EL (cell line): ENCODE data around the gene GPR18.
"Not testable (repeated sequence)": the region's sequence is repeated elsewhere in the genome, so short reads cannot be mapped to it uniquely, and the experiment has no call there.

Experiments used
- DNase-seq: peaks from one replicate; pipeline ENCODE4 v3.0.0-alpha.2; 2016

GPR18 gene

DNA sequence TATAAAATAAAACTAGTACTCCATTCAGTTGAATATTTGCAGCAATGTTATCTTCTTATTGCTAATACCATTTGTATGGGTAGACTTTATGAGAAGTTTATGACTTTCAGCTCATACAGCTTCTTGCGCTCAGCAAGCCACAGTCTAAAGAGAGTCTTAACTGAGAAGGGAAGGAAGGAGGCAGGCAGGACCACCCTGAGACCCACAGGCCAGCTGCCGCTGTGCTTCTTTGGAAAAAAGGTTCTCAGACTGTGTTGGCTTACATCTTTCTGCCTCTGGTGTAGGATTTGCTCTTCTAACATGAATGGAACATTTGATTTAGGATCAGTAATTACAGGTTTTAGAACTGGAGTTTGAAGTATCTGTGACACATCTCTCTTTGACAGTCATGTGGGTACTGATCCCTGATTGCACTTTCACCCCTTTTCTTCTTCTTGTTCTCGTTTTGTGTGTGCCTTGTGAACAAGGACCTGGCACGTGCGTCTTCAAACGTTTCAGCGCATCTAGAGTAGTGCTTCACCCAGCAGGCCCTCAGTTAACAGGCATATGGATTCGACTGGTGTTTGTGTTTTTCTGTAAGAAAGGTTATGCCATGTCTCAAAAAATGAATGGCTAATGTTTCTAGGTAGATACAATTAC is 7.1 kb upstream of the GPR18 start:
- DNase-seq: no peak

DNA sequence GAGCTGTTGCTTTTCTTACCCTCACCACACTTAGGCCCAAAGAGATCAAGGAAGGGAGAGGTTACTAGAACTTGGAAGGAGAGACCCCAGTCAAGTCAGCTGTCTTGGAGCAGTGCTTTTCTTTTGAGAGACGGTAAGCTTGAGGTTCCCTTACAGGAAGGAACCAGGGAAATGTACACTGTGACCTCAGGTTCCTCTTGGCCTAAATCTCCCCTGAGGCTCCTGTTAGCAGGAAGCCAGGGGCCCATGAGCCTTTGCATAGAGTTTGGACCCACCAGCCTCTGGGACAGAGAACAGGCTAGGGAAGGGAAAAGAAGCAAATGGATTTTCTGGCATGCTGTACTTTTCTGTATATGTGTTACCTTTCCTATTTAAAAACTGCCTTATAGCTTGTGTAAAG is 5.9 kb upstream of the GPR18 start:
- no peak for DNase-seq

DNA sequence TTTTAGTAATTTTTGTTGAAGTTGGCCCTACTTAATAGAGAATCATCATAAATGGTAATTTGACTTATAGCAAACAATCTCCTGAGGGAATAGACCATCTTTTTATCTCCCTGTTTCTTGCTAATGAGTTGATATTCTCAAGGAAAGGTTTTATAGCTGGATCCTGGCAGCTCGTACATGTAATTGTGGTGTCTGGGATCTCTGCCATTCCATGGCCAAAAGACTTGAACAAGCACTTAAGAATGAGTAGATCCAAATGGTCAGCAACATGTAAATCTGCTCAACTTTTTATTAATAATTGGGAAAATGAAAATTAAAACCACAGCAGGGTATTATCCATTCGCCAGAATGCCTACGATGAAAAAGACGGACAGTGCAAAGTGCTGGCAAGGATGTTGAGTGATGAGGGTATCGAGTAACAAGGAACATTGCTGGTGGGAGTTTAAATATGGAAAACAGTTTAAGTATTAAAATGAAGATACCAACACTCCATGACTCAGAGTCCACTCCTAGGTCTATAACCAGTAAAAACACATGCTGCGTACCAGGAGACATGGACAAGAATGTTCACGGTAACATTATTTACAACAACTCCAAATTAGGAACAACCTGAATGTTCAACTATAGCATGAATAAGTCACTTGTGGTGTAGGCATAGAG is 5.1 kb upstream of the GPR18 start:
- no peak for DNase-seq

DNA sequence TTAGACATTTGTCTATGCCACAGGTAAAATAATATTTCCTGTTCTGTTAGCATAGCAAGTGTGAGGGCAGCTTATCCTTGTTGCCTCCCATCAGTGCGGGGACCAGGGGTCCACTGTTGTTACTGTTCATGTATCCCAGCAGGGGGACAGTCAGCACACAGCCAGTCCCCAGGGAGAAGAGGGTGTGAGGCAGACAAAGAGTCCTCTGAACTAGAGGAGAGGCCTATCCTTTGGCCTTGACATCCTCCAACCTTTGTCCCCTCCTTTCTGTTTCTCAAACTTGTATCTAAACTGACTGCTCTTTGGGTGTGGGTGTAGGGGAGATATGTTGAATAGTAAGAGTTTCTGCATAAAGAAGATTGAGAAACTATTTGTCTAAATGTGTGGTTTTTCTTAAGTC is 2.9 kb upstream of the GPR18 start:
- DNase-seq: no peak

DNA sequence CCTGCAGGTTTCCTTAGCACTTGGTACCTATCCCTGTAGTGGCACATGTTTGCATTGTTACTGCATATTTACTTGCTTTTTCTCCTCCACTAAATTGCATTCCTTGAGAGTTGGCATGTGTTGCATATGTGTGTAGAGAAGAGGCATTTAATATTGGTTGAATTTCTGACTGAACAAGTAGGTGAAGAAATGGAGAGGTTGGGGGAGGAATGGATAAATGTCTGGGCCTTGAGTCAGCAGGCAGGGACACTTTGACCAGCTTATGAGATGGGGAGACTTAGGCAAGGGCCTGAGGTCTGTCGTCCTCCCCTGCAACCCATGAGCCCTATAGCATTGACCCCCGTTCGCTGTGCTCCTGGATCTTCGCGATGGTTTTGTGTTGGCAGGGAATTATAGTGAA is 2.0 kb upstream of the GPR18 start:
- no peak for DNase-seq

DNA sequence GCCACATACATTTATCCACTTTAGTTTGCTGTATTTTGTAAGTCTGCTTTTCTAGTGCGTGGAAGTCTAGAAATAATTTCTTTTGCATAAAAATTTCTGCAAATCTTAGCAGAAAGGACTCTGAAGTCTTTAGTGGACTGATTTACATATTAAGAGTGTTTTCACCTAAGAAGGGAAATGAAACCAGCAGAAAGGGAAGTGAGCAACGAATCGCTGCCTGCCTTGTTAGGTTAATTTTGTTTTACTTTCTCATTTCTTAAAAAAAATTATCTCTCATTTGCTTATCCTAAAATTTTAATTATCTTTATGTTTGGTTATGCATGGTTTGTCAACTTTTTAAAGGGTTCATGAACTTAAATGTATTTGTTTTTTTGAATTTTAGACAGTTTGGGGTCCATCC is 767 bp upstream of the GPR18 start:
- no peak for DNase-seq

DNA sequence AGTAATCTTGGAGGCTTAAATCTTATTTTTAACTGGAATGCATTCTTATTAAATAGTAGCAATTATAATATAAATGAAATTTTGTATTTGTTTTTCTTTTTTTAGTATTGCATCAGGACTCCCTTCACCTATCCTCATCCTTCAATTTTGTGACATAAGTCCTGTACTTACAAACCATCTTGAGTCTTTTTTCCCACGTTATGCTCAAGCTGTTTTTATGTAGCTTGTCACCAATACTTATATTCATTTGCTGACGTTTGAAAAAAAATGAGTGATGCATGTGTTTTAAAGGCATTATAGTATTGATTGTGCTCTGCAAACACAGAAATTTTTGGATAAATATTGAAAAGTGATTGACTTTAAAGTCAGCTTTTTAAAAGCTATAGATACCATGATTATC is 888 bp downstream of the GPR18 start:
- no peak for DNase-seq

DNA sequence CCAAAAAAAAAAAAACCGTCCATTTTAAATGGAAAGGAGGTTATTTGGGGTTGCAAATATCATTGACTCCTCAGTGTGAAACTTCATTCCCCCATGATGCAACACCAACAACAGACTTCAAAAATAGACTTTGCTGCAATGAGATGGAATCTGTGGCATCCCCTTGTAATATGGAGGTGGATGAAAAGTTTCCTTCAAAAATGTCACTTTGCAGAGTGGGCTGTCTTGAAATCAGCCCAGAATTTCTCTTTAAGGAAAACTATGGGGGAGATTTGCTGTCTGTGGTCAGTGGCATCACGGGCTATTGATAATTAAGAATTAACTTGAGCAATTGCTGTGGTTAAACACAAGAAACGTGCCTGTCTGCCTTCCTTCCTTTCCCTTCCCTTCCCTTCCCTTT is 1.5 kb downstream of the GPR18 start:
- peak; percentile 4 for DNase-seq

DNA sequence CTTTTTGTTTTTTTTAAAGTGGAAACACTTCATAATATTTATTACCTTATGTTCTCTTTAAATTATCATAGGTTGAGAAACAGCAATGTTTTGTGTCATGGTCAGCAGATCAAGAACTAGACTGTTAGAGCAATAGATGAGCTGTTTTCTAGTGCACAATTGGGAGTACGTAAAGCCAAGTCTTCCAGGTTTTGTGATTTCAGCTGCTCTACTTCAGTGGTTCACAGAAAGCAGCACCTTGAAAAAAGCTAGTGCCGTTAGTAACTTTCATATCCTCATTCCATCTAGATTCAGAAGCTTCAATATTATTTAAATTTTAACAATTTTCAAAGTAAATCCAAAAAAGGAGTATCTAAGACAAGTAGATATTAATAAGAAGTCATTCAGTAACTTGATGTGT is 1.9 kb downstream of the GPR18 start:
- DNase-seq: no peak

DNA sequence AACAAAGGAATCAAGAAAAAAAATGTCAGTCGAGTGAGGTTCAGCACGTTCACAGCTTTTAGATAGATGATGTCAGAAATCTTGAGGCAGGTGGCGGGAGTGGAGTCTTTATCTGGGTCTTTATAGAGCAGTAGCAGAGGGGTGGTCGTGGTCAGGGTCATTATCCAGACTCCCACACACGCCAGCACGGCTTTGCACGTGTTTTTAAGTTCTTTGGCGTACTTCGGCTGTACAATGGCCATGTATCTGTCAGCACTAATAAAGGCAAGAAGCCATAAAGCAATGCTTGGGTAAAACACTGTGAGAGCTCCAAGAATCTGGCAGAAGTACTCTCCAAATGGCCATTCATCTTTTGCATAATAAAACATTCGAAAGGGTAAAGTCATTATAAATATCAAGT is 2.9 kb downstream of the GPR18 start:
- DNase-seq: no peak

DNA sequence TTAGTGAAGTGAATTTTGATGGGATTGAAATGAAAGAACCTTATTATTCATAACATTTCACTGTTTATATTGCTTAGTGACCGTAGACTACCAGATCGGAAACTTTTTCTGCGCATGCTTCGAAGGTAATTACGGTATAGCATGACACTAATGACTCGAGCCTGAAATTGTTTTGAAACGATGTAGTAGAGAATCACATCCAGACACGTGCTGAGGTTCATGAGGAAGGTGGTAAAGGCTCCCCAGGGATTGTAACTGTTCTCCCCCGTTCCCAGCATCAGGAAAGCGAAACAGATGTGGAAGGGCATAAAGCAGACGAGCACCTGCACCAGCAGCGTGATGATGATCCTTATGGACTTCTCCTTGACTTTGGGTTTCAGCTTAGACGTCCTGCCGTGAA is 3.3 kb downstream of the GPR18 start:
- DNase-seq: no peak

DNA sequence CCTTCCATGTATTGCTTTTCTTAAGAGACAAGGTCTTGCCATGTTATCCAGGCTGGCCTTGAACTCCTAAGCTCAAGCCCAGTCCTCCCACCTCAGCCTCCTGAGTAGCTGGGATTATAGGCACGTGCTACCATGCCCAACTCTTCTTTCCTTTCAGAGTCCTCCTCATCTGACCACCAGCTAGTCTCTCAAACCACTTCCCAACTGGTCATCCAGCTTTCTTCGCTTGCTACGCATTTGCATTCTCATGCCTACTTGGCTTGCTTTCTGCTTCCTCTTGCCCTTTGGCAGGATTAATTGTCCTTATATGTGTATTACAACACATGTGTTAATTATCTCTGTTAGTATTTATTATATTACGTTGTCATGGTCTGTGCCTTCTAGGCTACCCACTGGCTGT is 6.3 kb downstream of the GPR18 start:
- DNase-seq: no peak

DNA sequence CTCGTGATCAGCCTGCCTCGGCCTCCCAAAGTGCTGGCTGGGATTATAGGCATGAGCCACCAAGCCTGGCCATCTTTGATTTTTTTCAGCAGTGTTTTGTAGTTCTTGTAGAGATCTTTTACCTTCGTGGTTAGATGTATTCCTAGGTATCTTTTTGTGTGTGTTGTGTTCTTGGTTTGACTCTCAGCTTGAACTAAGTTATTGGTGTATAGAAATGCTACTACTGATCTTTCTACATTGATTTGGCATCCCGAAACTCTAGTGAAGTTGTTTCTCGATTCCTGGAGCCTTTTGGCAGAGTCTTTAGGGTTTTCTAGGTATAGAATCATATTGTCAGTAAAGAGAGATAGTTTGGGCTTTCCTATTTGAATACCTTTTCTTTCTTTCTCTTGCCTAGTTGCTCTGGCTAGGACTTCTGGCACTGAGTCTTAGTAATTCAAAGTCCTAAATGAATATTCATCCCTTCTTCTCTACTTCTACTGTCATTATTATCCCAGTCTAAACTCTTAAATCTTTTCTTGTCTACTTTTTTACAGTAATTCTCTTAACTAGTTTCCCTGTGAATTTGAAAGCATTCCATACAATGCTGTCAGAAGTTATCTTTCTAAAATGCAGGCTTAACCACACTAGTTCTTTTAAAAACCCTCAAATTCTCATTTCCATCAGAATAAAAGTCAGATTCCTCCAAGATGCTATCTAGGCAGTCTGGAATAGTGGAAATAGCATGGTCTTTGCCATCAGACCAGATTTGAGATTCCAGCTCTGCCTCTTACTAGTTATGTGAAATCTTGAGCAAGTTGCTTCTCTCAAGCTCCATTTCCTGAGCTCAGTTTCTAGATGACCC is 7.0 kb downstream of the GPR18 start:
- DNase-seq: no peak

DNA sequence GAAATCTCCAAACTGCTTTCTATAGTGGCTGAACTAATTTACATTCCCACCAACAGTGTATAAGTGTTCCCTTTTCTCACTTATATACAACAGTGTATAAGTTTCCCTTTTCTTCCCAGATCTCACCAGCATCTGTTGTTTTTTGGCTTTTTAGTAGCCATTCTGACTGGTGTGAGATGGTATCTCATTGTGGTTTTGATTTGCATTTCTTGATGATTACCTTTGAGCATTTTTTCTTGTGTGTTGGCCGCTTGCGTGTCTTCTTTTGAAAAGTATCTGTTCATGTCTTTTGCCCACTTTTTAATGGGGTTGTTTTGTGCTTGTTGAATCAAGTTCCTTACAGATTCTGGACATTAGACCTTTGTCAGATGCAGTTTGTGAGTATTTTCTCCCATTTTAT is 8.6 kb downstream of the GPR18 start:
- not testable (repeated sequence) for DNase-seq

DNA sequence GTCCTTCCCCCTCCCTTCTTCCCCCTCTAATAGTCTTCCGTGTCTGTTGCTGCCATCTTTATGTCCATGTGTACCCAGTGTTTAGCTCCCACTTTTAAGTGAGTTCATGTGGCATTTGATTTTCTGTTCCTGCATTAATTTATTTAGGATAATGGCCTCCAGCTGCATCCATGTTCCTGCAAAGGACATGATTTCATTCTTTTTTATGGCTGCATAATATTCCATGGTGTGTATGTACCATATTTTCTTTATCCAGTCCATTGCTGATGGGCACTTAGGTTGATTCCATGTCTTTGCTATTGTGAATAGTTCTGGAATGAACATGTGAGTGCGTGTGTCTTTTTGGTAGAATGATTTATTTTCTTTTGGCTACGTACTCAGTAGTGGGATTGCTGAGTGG is 9.0 kb downstream of the GPR18 start:
- DNase-seq: not testable (repeated sequence)

DNA sequence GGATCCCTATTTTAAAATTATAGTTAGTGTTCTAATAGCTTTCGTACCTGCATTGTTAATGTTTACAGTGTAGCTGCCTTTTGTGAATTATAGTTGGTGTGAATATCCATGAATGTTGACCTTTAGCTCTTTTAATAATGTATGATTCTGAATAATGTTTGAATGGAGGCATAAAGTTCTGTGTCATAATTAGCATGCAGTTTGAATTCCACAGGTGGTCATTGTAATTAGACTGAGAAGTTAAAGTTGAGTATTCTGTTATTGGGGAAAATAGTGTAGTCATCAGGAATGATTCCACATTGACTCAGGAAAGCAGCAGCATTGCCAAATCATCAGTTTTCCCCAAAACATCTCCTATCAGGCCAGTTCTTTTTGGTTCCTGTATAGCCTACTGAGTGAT is 12.1 kb downstream of the GPR18 start:
- no peak for DNase-seq

DNA sequence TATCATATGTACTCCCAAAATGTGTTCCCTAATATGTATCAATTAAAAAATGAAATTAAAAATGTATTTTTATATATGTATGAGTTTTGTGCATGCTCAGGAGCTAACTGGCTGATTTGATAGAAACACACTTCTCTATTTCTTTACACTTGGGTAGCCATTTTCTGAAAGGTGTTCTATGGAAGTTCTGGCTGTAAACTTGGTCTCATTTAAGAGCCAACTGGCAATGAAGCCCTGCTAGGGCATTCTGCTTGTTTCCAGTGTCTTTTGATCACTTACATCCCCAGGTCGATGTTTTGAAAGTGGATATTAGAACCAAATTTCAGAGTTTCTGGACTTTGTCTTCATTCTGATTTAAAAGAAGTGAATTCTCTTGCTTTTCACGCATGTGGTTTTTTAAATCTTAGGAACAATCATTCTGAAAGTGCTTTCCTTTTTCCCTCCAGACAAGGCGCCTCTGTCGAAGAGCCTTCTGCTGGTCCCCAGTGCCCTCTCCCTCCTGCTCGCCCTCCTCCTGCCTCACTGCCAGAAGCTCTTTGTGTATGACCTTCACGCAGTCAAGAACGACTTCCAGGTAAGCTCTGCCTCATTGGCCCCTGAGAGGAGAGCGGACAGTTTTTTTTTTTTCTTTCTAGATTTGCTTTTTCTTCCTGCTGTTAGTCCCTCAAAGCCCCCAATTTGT is 20.1 kb downstream of the GPR18 start:
- DNase-seq: no peak

DNA sequence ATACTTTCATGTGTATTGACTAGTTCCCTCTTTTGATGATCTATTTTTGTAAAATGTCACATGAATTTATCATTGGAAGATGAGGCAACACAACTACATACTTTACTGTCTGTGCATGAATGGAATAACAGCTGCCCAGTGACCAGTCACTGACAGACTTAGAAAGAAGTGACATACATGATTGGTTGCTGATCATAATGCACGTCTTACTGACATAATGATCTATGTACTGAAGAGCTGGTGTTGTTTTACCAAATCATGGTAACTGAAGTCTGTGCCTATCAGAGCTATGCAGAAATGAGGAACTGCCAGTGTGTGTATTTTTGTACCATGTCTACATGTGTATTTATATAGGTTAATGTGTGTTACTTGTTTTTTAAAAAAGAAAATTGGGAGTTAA is 26.5 kb downstream of the GPR18 start:
- no peak for DNase-seq

DNA sequence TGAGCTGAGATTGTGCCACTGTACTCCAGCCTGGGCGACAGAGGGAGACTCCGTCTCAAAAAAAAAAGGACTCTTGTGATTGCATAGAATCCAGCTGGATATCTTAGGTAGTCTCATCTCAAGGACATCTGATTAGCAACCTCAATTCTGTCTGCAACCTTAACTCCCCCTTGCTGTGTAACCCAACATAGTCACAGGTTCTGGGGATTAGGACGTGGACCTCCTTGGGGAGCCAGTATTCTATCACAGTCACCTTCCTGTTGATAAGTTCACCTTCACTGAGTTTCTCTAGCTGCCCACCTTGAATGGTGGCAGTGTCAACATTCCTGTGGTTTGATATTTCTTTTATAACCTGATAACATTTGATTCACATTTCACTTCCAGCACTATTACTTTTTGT is 27.2 kb downstream of the GPR18 start:
- DNase-seq: no peak

DNA sequence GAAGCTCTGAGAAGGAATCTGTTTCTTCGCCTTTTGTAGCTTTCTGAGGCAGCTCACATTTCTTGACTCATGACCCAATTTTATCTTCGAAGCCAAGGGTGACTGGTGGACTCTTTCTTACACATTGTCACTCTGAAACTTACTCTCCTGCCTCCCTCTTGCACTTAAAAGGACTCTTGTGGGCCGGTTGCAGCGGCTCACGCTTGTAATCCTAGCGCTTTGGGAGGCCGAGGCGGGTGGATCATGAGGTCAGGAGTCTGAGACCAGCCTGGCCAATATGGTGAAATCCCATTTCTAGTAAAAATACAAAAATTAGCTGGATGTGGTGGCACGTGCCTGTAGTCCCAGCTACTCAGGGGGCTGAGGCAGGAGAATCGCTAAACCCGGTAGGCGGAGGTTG is 27.6 kb downstream of the GPR18 start:
- DNase-seq: not testable (repeated sequence)

DNA sequence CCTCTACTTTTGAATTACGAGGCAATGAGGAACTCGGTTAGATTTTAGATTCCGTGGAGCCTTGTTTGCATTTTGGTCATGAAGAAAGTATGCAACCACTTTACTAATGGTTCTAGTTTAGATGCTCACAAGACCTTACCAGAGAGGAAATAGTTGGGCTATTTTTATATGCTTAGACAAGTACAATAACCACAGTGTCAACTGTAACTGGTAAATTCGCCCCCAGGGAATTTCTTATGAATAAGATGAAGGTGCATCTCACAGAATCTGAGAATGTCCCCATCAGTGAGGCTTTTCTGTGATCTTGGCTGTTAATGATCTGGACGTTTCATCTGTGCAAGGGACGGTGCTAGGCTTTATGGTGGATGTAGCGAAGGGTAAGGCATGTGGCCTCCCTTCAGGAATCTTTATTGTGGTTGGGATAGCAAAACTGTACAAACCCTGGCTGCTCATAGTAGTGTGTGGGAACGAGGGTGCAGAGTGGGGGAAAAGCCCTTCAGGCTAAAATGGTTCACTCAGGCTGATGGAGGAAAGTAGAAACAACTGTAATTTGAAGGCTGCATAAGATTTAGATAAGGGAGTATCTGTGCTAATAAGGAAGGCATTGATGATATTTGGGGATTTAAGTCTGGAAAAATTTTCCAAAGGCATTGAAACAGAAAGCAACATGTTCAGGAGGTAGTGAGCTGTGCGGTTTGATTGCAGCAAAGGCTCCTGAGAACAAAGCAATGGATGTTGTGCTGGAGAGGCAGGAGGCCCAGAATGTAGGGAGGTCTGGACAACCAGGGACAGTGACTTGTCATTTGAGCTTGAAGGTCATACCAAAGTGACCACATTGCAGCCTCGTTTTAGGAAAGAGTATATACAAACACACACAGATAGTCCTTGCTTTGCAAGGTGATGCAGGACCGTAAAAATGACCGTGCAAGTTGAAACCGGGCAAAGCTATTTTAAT is 29.2 kb downstream of the GPR18 start:
- DNase-seq: peak; percentile 87

DNA sequence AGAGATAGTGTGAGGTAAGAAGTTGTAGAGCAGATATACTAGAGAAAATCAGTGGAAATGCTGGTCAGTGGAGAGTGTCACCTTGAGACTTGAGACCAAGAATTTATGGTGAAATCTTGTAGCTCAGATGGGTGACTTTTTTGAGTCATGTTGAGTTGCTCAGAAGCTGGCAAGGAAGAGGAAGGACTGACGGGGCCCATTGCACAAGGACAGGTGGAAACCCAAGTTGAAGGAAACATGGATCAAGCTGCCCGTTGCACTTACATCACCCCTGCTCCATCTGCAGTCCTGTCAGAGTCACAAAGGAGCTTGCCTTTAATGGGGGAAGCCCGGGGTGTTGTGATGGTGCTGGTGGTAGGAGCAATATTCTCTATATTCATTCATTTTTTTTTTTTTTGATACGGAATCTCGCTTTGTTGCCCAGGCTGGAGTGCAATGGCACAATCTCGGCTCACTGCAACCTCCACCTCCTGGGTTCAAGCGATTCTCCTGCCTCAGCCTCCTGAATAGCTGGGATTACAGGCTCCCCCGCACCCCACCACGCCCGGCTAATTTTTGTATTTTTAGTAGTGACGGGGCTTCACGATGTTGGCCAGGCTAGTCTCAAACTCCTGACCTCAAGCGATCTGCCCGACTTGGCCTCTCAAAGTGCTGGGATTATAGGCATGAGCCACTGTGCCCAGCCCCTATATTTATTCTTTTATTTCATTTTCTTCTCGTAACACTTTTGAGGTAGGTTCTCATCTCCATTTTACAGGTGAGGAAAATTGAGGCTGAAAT is 30.1 kb downstream of the GPR18 start:
- no peak for DNase-seq
